ENCODE results near the gene SPEF2. TPM values are rescaled to one million over a fixed set of nuclear protein-coding genes. Genes with fewer than 3 reads are reported as not detected.
A peak's percentile ranks its signal among the peaks of the same experiment; 100 is the strongest.

Gene SPEF2
- total and polyA plus RNA-seq, 5 donors from 2014 or later = 0.75 to 4.4 (median 1.5) TPM

- Histone ChIP-seq H3K36me3 (ENCODE audit: control insufficient read depth, insufficient read depth, low read length) (peaks cover 81% of the 10 kb centered on the region), H3K27me3 (ENCODE audit: control insufficient read depth, insufficient read depth, low read length) (no peaks in the 10 kb centered on the region), H3K9me3 (ENCODE audit: control insufficient read depth in 2 of 2, low read length in 2 of 2) (peaks cover 0 to 4% of the 10 kb centered on the region in 2 experiments), H3K4me3 (ENCODE audit: low read depth, low read length) (peak overlapping the region; percentile 100), H3K27ac (ENCODE audit: insufficient read depth, low read length, poor library complexity, severe bottlenecking) (no peak overlapping the region), H3K4me1 (ENCODE audit: control insufficient read depth, insufficient read depth, low read length, poor library complexity, severe bottlenecking) (peaks cover 52% of the 10 kb centered on the region)
- ATAC-seq (ENCODE audit: low read depth in 2 of 2) (no peak), DNase-seq (no peak)
- H3K9me3 Mint-ChIP-seq = peaks cover 0 to 4% (median 2%) of the 10 kb centered on the region in 7 donors
- H3K36me3 Mint-ChIP-seq = peaks cover 81% of the 10 kb centered on the region
- H3K4me3 Mint-ChIP-seq = peak overlapping the region; percentile 77 to 94 (median 87)
- H3K27me3 Mint-ChIP-seq = no peaks in the 10 kb centered on the region
- H3K27ac Mint-ChIP-seq = peak overlapping the region; percentile 53 to 98 (median 85)
- H3K4me1 Mint-ChIP-seq = peaks cover 32 to 80% (median 61%) of the 10 kb centered on the region in 4 donors
Observed at GRCh38 chr5:35863159-35863558, 245.5 kb downstream of the SPEF2 start.

Other genes starting within 250 kb of the SPEF2 start
- gene IL7R, start 239.0 kb downstream of the SPEF2 start, total RNA-seq = 394 TPM
- gene IL7R, start 239.0 kb downstream of the SPEF2 start, polyA plus RNA-seq = 100 to 1,000 TPM; 110 to 311 (median 212) TPM

All from CD4-positive, CD25-positive, alpha-beta regulatory T cell (primary cell).